Esophagus (tissue), 2 donors: Measurements from ENCODE around the gene PDGFA. TPM values are rescaled to one million over a fixed set of nuclear protein-coding genes. Genes with fewer than 3 reads are reported as not detected.

Source experiments
- H3K27ac ChIP-seq, 2 donors: one replicate each; pipeline ENCODE4 v1.5.1; 2013; ENCODE audit warnings: low read depth in 2 of 2, mild to moderate bottlenecking in 2 of 2, inconsistent platforms in 1 of 2, low read length in 1 of 2, moderate library complexity in 1 of 2
- H3K27me3 ChIP-seq, 2 donors: one replicate each; pipeline ENCODE4 v1.6.1; 2013; ENCODE audit warnings: low read length in 2 of 2, control low read depth in 1 of 2, mild to moderate bottlenecking in 1 of 2; ENCODE audit not compliant: insufficient read depth in 2 of 2, control insufficient read depth in 1 of 2
- H3K36me3 ChIP-seq, 2 donors: one replicate each; pipeline ENCODE4 v1.6.1; 2013; ENCODE audit warnings: low read length in 1 of 2; ENCODE audit not compliant: control insufficient read depth in 2 of 2, insufficient read depth in 2 of 2
- H3K4me1 ChIP-seq, 2 donors: one replicate each; pipeline ENCODE4 v1.6.1; 2013; ENCODE audit warnings: low read length in 1 of 2; ENCODE audit not compliant: control insufficient read depth in 2 of 2, insufficient read depth in 2 of 2
- H3K4me3 ChIP-seq, 2 donors: one replicate each; pipeline ENCODE4 v1.5.1; 2013; ENCODE audit warnings: low read length in 2 of 2, mild to moderate bottlenecking in 2 of 2, low read depth in 1 of 2, moderate library complexity in 1 of 2
- H3K9me3 ChIP-seq, 2 donors: one replicate each; pipeline ENCODE4 v1.6.1; 2013; ENCODE audit warnings: mild to moderate bottlenecking in 2 of 2, low read depth in 1 of 2, low read length in 1 of 2, moderate library complexity in 1 of 2; ENCODE audit not compliant: control insufficient read depth in 2 of 2, insufficient read depth in 1 of 2
- WGBS, 2 donors: extraction: QIAGEN DNeasy Blood & Tissue Kit; methylation state at CpG; one replicate each; pipeline ENCODE4 v1.1.7; 2013; 5-methylcytosine and 5-hydroxymethylcytosine counted together
- polyA plus RNA-seq, 2 donors: library from polyadenylated mRNA; stranded (reverse); fragments of 200-250 nt; gene quantifications; one replicate each; pipeline ENCODE4 v1.2.3, GENCODE V29; 2013
- donor health status: healthy with polysubstance abuse.
- donor health status: Bipolar disorder and iron deficiency.

PDGFA gene
- polyA plus RNA-seq, 2 donors = 5.5 to 6.1 TPM

- Histone ChIP-seq H3K4me1 (peaks cover 0 to 2% of the 10 kb centered on the region in 2 donors), H3K4me3 (no peak overlapping the region), H3K27me3 (no peaks in the 10 kb centered on the region), H3K27ac (no peak overlapping the region), H3K36me3 (no peaks in the 10 kb centered on the region), H3K9me3 (no peaks in the 10 kb centered on the region)
- 90 to 91% methylated on average over 11 of the region's 11 CpGs for WGBS, 2 donors
Observed at GRCh38 chr7:450036-450435, 69.6 kb downstream of the PDGFA start.

- no peak overlapping the region for H3K4me3 ChIP-seq
- H3K27ac ChIP-seq = no peak overlapping the region
- 73 to 76% methylated on average over 16 to 17 of the region's 17 CpGs for WGBS, 2 donors
- no peaks in the 10 kb centered on the region for H3K27me3 ChIP-seq
- no peaks in the 10 kb centered on the region for H3K36me3 ChIP-seq
- H3K4me1 ChIP-seq = peaks cover 1 to 2% of the 10 kb centered on the region in 2 donors
- no peaks in the 10 kb centered on the region for H3K9me3 ChIP-seq
Observed at GRCh38 chr7:449324-450019, 70.2 kb downstream of the PDGFA start.

GRCh38 chr7:447523-447922, 72.1 kb downstream of the PDGFA start:
- Histone ChIP-seq H3K4me3 (no peak overlapping the region), H3K27ac (no peak overlapping the region), H3K4me1 (peaks cover 3 to 4% of the 10 kb centered on the region in 2 donors), H3K9me3 (no peaks in the 10 kb centered on the region), H3K36me3 (no peaks in the 10 kb centered on the region), H3K27me3 (no peaks in the 10 kb centered on the region)
- WGBS, 2 donors = 86 to 89% methylated on average over 9 of the region's 9 CpGs

Other genes with a start within 250 kb of the PDGFA start
- not detected for gene FOXL3, start 229.7 kb downstream of the PDGFA start, polyA plus RNA-seq
- 10 to 100 TPM in 1 of 2 donors, 1 to 10 TPM in 1; 7.8 to 14.6 TPM for gene DNAAF5, start 206.9 kb upstream of the PDGFA start, polyA plus RNA-seq
- 10 to 100 TPM; 10.4 to 10.9 TPM for gene PRKAR1B, start 207.4 kb upstream of the PDGFA start, polyA plus RNA-seq